Peyer's patch (tissue), 4 donors: ENCODE data around the gene CTPS2. TPM values are rescaled to one million over a fixed set of nuclear protein-coding genes. Genes with fewer than 3 reads are reported as not detected.

Experiments used
- DNase-seq, 3 donors: peaks; one replicate each; pipeline ENCODE4 v3.0.0-alpha.2; 2017 to 2019
- H3K27ac ChIP-seq, 4 donors: fragments of 200-600 bp; sonication (generic); one replicate each; pipeline ENCODE4 v1.5.1; 2016 to 2019
- H3K27me3 ChIP-seq, 2 donors: fragments of 200-600 bp; sonication (generic); one replicate each; pipeline ENCODE4 v1.5.1; 2019
- H3K36me3 ChIP-seq, 3 donors: fragments of 200-600 bp; sonication (generic); one replicate each; pipeline ENCODE4 v1.5.1; 2016 to 2019
- H3K4me1 ChIP-seq, 4 donors: fragments of 200-600 bp; sonication (generic); one replicate each; pipeline ENCODE4 v1.5.1; 2016 to 2019
- H3K4me3 ChIP-seq, 4 donors: fragments of 200-600 bp; sonication (generic); 1 replicate in 3 of 4; 2 replicates in 1 of 4; pipeline ENCODE4 v1.5.1; 2016 to 2019; ENCODE audit warnings: mild to moderate bottlenecking in 1 of 4
- H3K9me3 ChIP-seq, 4 donors: fragments of 200-600 bp; sonication (generic); one replicate each; pipeline ENCODE4 v1.5.1; 2016 to 2019; ENCODE audit warnings: mild to moderate bottlenecking in 1 of 4
- CTCF ChIP-seq, 6 experiments: fragments of 450-650 bp in 4 of 6; fragments of 200-600 bp in 2 of 6; sonication (generic) in 1 of 6; IDR thresholded peaks; one replicate each; pipeline ENCODE4 v1.5.1; 2017 to 2019; ENCODE audit warnings: antibody characterized with exemption in 6 of 6, mild to moderate bottlenecking in 3 of 6, moderate library complexity in 1 of 6
- POLR2A ChIP-seq, 2 donors: fragments of 450-650 bp; IDR thresholded peaks; one replicate each; pipeline ENCODE4 v1.5.1; 2017; ENCODE audit warnings: antibody characterized with exemption in 2 of 2, mild to moderate bottlenecking in 2 of 2, moderate library complexity in 2 of 2
- total RNA-seq, 4 donors: library from RNA; depleted of rRNA; stranded (reverse); fragments of >200 nt; gene quantifications; one replicate each; pipeline ENCODE4 v1.1.0, GENCODE V29; 2016

CTPS2 gene
- total RNA-seq, 4 donors from 2014 or later = 16.5 to 35.1 (median 23.9) TPM

GRCh38 chrX:16639966-16640365 is 72.5 kb downstream of the CTPS2 start:
- TF ChIP-seq CTCF (IDR thresholded peaks at IDR 0.05) = no peak
- TF ChIP-seq POLR2A (IDR thresholded peaks at IDR 0.05) = no peak
- no peaks in the 10 kb centered on the region for H3K4me1 ChIP-seq
- H3K27me3 ChIP-seq = no peaks in the 10 kb centered on the region
- no peaks in the 10 kb centered on the region for H3K9me3 ChIP-seq
- H3K36me3 ChIP-seq = no peaks in the 10 kb centered on the region
- DNase-seq = no peak
- no peak overlapping the region for H3K4me3 ChIP-seq
- H3K27ac ChIP-seq = peak overlapping the region in 1 of 4 donors; percentile 22

- no peak for TF ChIP-seq CTCF (IDR thresholded peaks at IDR 0.05)
- TF ChIP-seq POLR2A (IDR thresholded peaks at IDR 0.05) = no peak
- no peak overlapping the region for H3K4me3 ChIP-seq
- no peak overlapping the region for H3K27ac ChIP-seq
- H3K36me3 ChIP-seq = no peaks in the 10 kb centered on the region
- no peaks in the 10 kb centered on the region for H3K27me3 ChIP-seq
- H3K9me3 ChIP-seq = no peaks in the 10 kb centered on the region
- DNase-seq = no peak
- H3K4me1 ChIP-seq = no peaks in the 10 kb centered on the region
These were observed 73.9 kb downstream of the CTPS2 start for GRCh38 chrX:16638533-16638932.

GRCh38 chrX:16635596-16635995 is 76.9 kb downstream of the CTPS2 start:
- no peak overlapping the region for H3K27ac ChIP-seq
- H3K4me3 ChIP-seq = no peak overlapping the region
- TF ChIP-seq POLR2A (IDR thresholded peaks at IDR 0.05) (no peak), CTCF (IDR thresholded peaks at IDR 0.05) (no peak)
- DNase-seq = no peak
- H3K4me1 ChIP-seq = no peaks in the 10 kb centered on the region
- no peaks in the 10 kb centered on the region for H3K36me3 ChIP-seq
- H3K9me3 ChIP-seq = no peaks in the 10 kb centered on the region
- H3K27me3 ChIP-seq = no peaks in the 10 kb centered on the region

- DNase-seq = no peak
- H3K4me1 ChIP-seq = no peaks in the 10 kb centered on the region
- H3K9me3 ChIP-seq = no peaks in the 10 kb centered on the region
- no peaks in the 10 kb centered on the region for H3K36me3 ChIP-seq
- no peak overlapping the region for H3K4me3 ChIP-seq
- H3K27me3 ChIP-seq = no peaks in the 10 kb centered on the region
- TF ChIP-seq POLR2A (IDR thresholded peaks at IDR 0.05) = no peak
- no peak for TF ChIP-seq CTCF (IDR thresholded peaks at IDR 0.05)
- no peak overlapping the region for H3K27ac ChIP-seq
These were observed 77.4 kb downstream of the CTPS2 start for GRCh38 chrX:16635040-16635439.

GRCh38 chrX:16633754-16634153 is 78.7 kb downstream of the CTPS2 start:
- TF ChIP-seq POLR2A (IDR thresholded peaks at IDR 0.05) (no peak), CTCF (IDR thresholded peaks at IDR 0.05) (no peak)
- H3K4me1 ChIP-seq = no peaks in the 10 kb centered on the region
- H3K27ac ChIP-seq = no peak overlapping the region
- H3K36me3 ChIP-seq = no peaks in the 10 kb centered on the region
- DNase-seq = no peak
- no peaks in the 10 kb centered on the region for H3K9me3 ChIP-seq
- no peaks in the 10 kb centered on the region for H3K27me3 ChIP-seq
- no peak overlapping the region for H3K4me3 ChIP-seq

- no peak for TF ChIP-seq CTCF (IDR thresholded peaks at IDR 0.05)
- no peak for TF ChIP-seq POLR2A (IDR thresholded peaks at IDR 0.05)
These were observed 82.6 kb downstream of the CTPS2 start for GRCh38 chrX:16629909-16630308.

More at GRCh38 chrX:16629909-16630308, 82.6 kb downstream of the CTPS2 start:
- Histone ChIP-seq H3K27ac (no peak overlapping the region), H3K9me3 (no peaks in the 10 kb centered on the region), H3K4me3 (no peak overlapping the region), H3K4me1 (no peaks in the 10 kb centered on the region), H3K36me3 (no peaks in the 10 kb centered on the region), H3K27me3 (no peaks in the 10 kb centered on the region)
- no peak for DNase-seq
